ENCODE data around the gene ATP6V1F.

- TF ChIP-seq CTCF (IDR thresholded peaks at IDR 0.05) (no peak), POLR2A (IDR thresholded peaks at IDR 0.05) (no peak)
Measured at GRCh38 chr7:128835231-128835751, 27.4 kb upstream of the ATP6V1F start.
